DMS79 (cell line): ENCODE results near the gene COL23A1.

Experiments used
- DNase-seq: peaks from one replicate; lab custom pipeline; 2025; lab: John Stamatoyannopoulos, UW

COL23A1 gene

GRCh38 chr5:178283520-178283919 lies 306.7 kb downstream of the COL23A1 start:
- no peak for DNase-seq

GRCh38 chr5:178282391-178282790 lies 307.8 kb downstream of the COL23A1 start:
- DNase-seq, result no peak

GRCh38 chr5:178281331-178281730 lies 308.9 kb downstream of the COL23A1 start:
- DNase-seq, result no peak

- no peak for DNase-seq
Measured at GRCh38 chr5:178280631-178281030, 309.6 kb downstream of the COL23A1 start.

- DNase-seq, result no peak
Measured at GRCh38 chr5:178279723-178280438, 310.3 kb downstream of the COL23A1 start.

GRCh38 chr5:178279026-178279722 lies 311.0 kb downstream of the COL23A1 start:
- DNase-seq, result no peak

GRCh38 chr5:178278358-178279023 lies 311.7 kb downstream of the COL23A1 start:
- DNase-seq, result no peak

GRCh38 chr5:178277866-178278265 lies 312.3 kb downstream of the COL23A1 start:
- no peak for DNase-seq

GRCh38 chr5:178277346-178277745 lies 312.8 kb downstream of the COL23A1 start:
- DNase-seq, result no peak

GRCh38 chr5:178274781-178275537 lies 315.2 kb downstream of the COL23A1 start:
- DNase-seq, result no peak

- no peak for DNase-seq
Measured at GRCh38 chr5:178273665-178274541, 316.3 kb downstream of the COL23A1 start.

GRCh38 chr5:178273041-178273440 lies 317.2 kb downstream of the COL23A1 start:
- no peak for DNase-seq

GRCh38 chr5:178272591-178272990 lies 317.6 kb downstream of the COL23A1 start:
- no peak for DNase-seq

- no peak for DNase-seq
Measured at GRCh38 chr5:178271726-178272479, 318.3 kb downstream of the COL23A1 start.

- no peak for DNase-seq
Measured at GRCh38 chr5:178271231-178271630, 319.0 kb downstream of the COL23A1 start.

GRCh38 chr5:178269499-178269898 lies 320.7 kb downstream of the COL23A1 start:
- DNase-seq, result no peak

GRCh38 chr5:178267876-178268275 lies 322.3 kb downstream of the COL23A1 start:
- DNase-seq, result no peak

- no peak for DNase-seq
Measured at GRCh38 chr5:178267245-178267644, 322.9 kb downstream of the COL23A1 start.

- no peak for DNase-seq
Measured at GRCh38 chr5:178266581-178266980, 323.6 kb downstream of the COL23A1 start.

GRCh38 chr5:178265746-178266145 lies 324.4 kb downstream of the COL23A1 start:
- DNase-seq, result no peak

- no peak for DNase-seq
Measured at GRCh38 chr5:178264044-178264443, 326.1 kb downstream of the COL23A1 start.
